ENCODE results near the gene ADARB2.
"Not testable (repeated sequence)": the region's sequence is repeated elsewhere in the genome, so short reads cannot be mapped to it uniquely, and the experiment has no call there.

- TF ChIP-seq ZNF324 (tag by site-specific recombination; IDR thresholded peaks at IDR 0.05); CTCF (tag by site-specific recombination; IDR thresholded peaks at IDR 0.05); ZNF777 (tag by site-specific recombination; IDR thresholded peaks at IDR 0.05; ENCODE audit: borderline replicate concordance); ZBTB48 (tag by site-specific recombination; IDR thresholded peaks at IDR 0.05); ZNF121 (tag by site-specific recombination; IDR thresholded peaks at IDR 0.05); ZNF26 (tag by site-specific recombination; IDR thresholded peaks at IDR 0.05): not testable (repeated sequence)
- TF ChIP-seq, protein P1, sequence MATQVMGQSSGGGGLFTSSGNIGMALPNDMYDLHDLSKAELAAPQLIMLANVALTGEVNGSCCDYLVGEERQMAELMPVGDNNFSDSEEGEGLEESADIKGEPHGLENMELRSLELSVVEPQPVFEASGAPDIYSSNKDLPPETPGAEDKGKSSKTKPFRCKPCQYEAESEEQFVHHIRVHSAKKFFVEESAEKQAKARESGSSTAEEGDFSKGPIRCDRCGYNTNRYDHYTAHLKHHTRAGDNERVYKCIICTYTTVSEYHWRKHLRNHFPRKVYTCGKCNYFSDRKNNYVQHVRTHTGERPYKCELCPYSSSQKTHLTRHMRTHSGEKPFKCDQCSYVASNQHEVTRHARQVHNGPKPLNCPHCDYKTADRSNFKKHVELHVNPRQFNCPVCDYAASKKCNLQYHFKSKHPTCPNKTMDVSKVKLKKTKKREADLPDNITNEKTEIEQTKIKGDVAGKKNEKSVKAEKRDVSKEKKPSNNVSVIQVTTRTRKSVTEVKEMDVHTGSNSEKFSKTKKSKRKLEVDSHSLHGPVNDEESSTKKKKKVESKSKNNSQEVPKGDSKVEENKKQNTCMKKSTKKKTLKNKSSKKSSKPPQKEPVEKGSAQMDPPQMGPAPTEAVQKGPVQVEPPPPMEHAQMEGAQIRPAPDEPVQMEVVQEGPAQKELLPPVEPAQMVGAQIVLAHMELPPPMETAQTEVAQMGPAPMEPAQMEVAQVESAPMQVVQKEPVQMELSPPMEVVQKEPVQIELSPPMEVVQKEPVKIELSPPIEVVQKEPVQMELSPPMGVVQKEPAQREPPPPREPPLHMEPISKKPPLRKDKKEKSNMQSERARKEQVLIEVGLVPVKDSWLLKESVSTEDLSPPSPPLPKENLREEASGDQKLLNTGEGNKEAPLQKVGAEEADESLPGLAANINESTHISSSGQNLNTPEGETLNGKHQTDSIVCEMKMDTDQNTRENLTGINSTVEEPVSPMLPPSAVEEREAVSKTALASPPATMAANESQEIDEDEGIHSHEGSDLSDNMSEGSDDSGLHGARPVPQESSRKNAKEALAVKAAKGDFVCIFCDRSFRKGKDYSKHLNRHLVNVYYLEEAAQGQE (tag by site-specific recombination; IDR thresholded peaks at IDR 0.05), result not testable (repeated sequence)
Observed at GRCh38 chr10:1398116-1398515, 339.2 kb downstream of the ADARB2 start.
